Testis (tissue), 3 donors: ENCODE results near the gene GET4. TPM values are rescaled to one million over a fixed set of nuclear protein-coding genes. Genes with fewer than 3 reads are reported as not detected.

Experiments used
- DNase-seq: peaks from one replicate; pipeline ENCODE4 v3.0.0-alpha.2; 2019
- H3K27ac ChIP-seq, 2 donors: fragments of 200-600 bp; sonication (generic); one replicate each; pipeline ENCODE4 v1.5.1; 2019
- H3K27me3 ChIP-seq: fragments of 200-600 bp; sonication (generic); one replicate; pipeline ENCODE4 v1.5.1; 2019
- H3K36me3 ChIP-seq: fragments of 200-600 bp; sonication (generic); one replicate; pipeline ENCODE4 v1.5.1; 2017; ENCODE audit warnings: low read depth; ENCODE audit errors: missing control alignments
- H3K4me1 ChIP-seq: fragments of 200-600 bp; sonication (generic); one replicate; pipeline ENCODE4 v1.5.1; 2019
- H3K4me3 ChIP-seq, 2 donors: fragments of 200-600 bp; sonication (generic); one replicate each; pipeline ENCODE4 v1.5.1; 2017 to 2019
- H3K9me3 ChIP-seq: fragments of 200-600 bp; sonication (generic); one replicate; pipeline ENCODE4 v1.5.1; 2017
- POLR2A ChIP-seq: fragments of 450-650 bp; IDR thresholded peaks from one replicate; pipeline ENCODE4 v1.6.1; 2017; ENCODE audit warnings: antibody characterized with exemption, mild to moderate bottlenecking, moderate library complexity
- WGBS, 2 donors: methylation state at CpG; one replicate each; pipeline ENCODE4 v1.1.5; 2018; 5-methylcytosine and 5-hydroxymethylcytosine counted together
- intact Hi-C: fragments of 100-400 bp; cut with DNase I; formaldehyde crosslinking; loops from one replicate; pipeline ENCODE4 v1.15.1; 2023; ENCODE audit warnings: low total_unique reads
- polyA plus RNA-seq: library from polyadenylated mRNA; stranded (reverse); fragments of 350-450 nt; fragmentation: Illumina TruSeq; extraction: RNeasy Lipid Tissue Mini Kit (QIAGEN cat#74804); gene quantifications from one replicate; pipeline ENCODE4 v1.2.3, GENCODE V29; 2014; ENCODE audit warnings: low read depth, low replicate concordance; ENCODE audit not compliant: insufficient read depth
- total RNA-seq, 2 donors: library from RNA; depleted of rRNA; stranded (reverse); fragments of >200 nt; gene quantifications; one replicate each; pipeline ENCODE4 v1.2.3, GENCODE V29; 2016
- TF ChIP-seq, protein P1 (sequence below), 3 experiments: fragments of 450-650 bp in 2 of 3; fragments of 200-600 bp in 1 of 3; sonication (generic) in 1 of 3; IDR thresholded peaks; one replicate each; pipeline ENCODE4 v1.5.1; 2016 to 2019; ENCODE audit warnings: antibody characterized with exemption in 3 of 3, mild to moderate bottlenecking in 2 of 3, moderate library complexity in 1 of 3

Gene GET4
- total and polyA plus RNA-seq, 3 donors from 2014 or later, result 89.0 to 141 (median 128) TPM

DNA sequence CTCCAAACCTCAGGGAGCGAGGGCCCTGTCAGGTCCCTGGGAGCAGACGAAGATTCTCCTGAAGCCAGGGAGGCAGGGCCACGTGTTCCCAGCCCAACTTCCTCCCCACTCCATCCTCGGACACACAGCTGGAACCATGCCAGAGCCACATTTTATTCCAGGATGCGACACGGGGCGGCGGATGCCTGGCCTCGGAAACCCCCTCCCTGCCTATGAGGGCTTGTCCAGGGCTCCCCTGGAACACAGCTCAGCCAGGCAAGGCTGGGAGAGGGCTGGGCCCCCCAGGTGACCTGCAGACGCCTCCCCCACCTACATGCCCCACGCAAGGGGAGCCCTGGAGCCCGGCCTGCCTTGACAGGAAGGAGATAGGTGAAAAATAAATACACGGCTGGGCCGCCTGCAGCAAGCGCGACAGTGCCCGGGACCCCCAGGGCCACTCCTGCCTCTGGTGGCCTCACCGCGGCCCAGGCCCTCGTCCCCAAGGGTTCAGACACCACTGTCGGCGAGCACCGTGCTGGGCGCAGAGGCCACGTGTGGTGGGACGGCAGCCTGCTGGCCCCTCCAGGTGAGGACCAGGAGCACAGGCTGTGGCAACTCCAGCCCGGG, 21.5 kb downstream of the GET4 start:
- H3K4me1 ChIP-seq, result no peaks in the 10 kb centered on the region
- no peaks in the 10 kb centered on the region for H3K9me3 ChIP-seq
- no peak overlapping the region for H3K27ac ChIP-seq
- intact Hi-C loops, result no loop called here
- 47 to 67% methylated on average over 12 to 27 of the region's 27 CpGs for WGBS, 2 donors
- no peaks in the 10 kb centered on the region for H3K27me3 ChIP-seq
- TF ChIP-seq, protein P1, sequence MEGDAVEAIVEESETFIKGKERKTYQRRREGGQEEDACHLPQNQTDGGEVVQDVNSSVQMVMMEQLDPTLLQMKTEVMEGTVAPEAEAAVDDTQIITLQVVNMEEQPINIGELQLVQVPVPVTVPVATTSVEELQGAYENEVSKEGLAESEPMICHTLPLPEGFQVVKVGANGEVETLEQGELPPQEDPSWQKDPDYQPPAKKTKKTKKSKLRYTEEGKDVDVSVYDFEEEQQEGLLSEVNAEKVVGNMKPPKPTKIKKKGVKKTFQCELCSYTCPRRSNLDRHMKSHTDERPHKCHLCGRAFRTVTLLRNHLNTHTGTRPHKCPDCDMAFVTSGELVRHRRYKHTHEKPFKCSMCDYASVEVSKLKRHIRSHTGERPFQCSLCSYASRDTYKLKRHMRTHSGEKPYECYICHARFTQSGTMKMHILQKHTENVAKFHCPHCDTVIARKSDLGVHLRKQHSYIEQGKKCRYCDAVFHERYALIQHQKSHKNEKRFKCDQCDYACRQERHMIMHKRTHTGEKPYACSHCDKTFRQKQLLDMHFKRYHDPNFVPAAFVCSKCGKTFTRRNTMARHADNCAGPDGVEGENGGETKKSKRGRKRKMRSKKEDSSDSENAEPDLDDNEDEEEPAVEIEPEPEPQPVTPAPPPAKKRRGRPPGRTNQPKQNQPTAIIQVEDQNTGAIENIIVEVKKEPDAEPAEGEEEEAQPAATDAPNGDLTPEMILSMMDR (IDR thresholded peaks at IDR 0.05), result no peak
- TF ChIP-seq POLR2A, result no peak
- no peak overlapping the region for H3K4me3 ChIP-seq
- no peak for DNase-seq
- H3K36me3 ChIP-seq, result peaks cover 5% of the 10 kb centered on the region

DNA sequence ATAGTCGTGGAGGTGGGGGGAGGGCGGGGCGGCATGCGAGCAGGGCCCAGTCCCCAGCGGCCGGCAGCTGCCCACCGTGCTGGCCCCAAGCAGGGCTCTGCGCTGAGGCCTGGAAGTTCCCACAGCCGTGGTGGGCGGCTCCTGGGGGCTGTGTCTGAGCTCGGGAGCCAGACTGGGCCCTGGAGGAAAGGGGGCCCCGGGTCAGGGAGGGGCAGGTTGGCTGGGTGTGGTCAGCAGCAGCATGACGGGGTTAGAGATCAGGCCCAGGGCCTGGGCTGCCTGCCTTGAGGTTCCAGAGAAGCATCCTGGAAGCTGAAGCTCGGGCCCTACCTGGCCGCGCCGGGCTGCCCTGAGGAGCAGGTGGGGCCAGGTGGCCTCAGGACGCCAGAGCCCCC, 22.1 kb downstream of the GET4 start:
- Histone ChIP-seq H3K9me3 (no peaks in the 10 kb centered on the region), H3K27me3 (no peaks in the 10 kb centered on the region), H3K4me1 (no peaks in the 10 kb centered on the region), H3K36me3 (peaks cover 5% of the 10 kb centered on the region), H3K4me3 (no peak overlapping the region), H3K27ac (no peak overlapping the region)
- DNase-seq, result no peak
- TF ChIP-seq, protein P1 (IDR thresholded peaks at IDR 0.05), result no peak
- no peak for TF ChIP-seq POLR2A
- WGBS, 2 donors, result 89% methylated on average over 7 to 18 of the region's 18 CpGs
- intact Hi-C loops, result no loop called here

DNA sequence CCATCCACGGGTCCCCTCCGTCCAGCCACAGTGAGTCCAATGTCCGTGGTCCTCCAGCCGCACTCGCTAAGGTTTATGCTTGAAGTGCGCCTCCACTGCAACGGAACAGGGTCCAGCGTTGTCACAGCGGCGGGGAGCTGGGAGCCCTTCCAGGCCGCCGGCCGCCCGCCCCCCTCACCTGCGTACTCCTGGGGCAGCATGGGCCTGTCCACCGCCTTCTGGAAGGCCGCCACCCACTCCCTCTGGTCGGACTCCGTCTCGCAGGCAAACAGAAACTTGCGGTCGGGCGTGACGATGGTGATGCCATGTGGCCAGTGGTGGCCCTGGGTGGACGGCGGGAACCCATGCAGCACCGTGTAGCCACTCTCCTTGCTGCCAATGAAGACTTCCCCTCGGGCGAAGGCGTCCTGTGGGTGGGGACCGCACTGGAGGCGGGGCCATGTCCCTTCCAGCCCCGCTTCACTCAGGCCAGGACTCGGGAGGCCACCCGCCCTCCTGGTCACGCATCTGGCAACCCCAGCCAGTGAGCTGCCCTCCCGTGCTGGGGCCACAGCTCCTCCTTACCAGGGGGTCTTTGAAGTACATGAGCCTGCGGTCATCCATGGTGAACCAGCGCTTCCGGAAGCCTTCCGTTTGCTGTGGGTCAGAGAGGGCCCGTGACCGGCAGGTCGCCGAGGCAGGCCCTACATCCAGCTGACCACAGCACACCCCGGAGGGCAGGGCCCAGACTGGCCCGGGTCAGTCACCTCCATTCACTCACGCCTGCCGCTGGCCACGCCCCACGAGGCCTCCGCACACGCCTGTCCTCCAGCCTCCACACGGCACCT, 22.7 kb downstream of the GET4 start:
- Histone ChIP-seq H3K27ac (no peak overlapping the region), H3K27me3 (no peaks in the 10 kb centered on the region), H3K4me1 (no peaks in the 10 kb centered on the region), H3K9me3 (no peaks in the 10 kb centered on the region), H3K4me3 (no peak overlapping the region), H3K36me3 (peaks cover 5% of the 10 kb centered on the region)
- DNase-seq, result no peak
- TF ChIP-seq, protein P1 (IDR thresholded peaks at IDR 0.05), result no peak
- TF ChIP-seq POLR2A, result no peak
- intact Hi-C loops, result no loop called here
- 89 to 91% methylated on average over 17 to 54 of the region's 54 CpGs for WGBS, 2 donors

DNA sequence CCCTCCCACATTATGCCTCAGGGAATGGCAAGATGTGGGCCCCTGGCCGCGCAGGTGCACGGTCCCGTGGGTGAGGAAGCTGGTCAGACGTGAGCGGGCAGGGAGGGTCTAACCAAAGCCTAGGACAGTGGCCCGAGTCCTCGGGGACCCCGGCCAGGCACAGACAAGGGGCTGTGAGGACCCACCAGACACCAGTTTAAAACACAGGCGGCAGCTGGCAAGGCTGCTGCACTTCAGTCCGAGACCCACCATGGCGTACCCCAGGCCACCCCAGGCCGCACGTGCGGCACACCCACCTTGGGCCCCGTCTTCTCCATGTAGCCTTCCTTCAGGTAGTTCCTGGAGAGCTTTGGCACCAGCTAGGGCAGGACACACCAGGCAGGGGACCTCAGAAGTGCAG, 23.5 kb downstream of the GET4 start:
- no peaks in the 10 kb centered on the region for H3K4me1 ChIP-seq
- H3K27ac ChIP-seq, result no peak overlapping the region
- peaks cover 5% of the 10 kb centered on the region for H3K36me3 ChIP-seq
- intact Hi-C loops, result no loop called here
- no peaks in the 10 kb centered on the region for H3K9me3 ChIP-seq
- no peak for DNase-seq
- WGBS, 2 donors, result 96% methylated on average over 5 to 16 of the region's 16 CpGs
- TF ChIP-seq POLR2A, result no peak
- TF ChIP-seq, protein P1 (IDR thresholded peaks at IDR 0.05), result no peak
- no peak overlapping the region for H3K4me3 ChIP-seq
- no peaks in the 10 kb centered on the region for H3K27me3 ChIP-seq
